HG02870 (cell line): ENCODE data around the gene PCDHB11.
"Not testable (repeated sequence)": the region's sequence is repeated elsewhere in the genome, so short reads cannot be mapped to it uniquely, and the experiment has no call there.

Source experiments
- ATAC-seq: cut with Tn5 transposase; IDR thresholded peaks from one replicate; pipeline ENCODE4 v1.9.1; 2021; ENCODE audit warnings: mild to moderate bottlenecking, moderate library complexity; ENCODE audit not compliant: unreplicated experiment

The PCDHB11 gene

DNA sequence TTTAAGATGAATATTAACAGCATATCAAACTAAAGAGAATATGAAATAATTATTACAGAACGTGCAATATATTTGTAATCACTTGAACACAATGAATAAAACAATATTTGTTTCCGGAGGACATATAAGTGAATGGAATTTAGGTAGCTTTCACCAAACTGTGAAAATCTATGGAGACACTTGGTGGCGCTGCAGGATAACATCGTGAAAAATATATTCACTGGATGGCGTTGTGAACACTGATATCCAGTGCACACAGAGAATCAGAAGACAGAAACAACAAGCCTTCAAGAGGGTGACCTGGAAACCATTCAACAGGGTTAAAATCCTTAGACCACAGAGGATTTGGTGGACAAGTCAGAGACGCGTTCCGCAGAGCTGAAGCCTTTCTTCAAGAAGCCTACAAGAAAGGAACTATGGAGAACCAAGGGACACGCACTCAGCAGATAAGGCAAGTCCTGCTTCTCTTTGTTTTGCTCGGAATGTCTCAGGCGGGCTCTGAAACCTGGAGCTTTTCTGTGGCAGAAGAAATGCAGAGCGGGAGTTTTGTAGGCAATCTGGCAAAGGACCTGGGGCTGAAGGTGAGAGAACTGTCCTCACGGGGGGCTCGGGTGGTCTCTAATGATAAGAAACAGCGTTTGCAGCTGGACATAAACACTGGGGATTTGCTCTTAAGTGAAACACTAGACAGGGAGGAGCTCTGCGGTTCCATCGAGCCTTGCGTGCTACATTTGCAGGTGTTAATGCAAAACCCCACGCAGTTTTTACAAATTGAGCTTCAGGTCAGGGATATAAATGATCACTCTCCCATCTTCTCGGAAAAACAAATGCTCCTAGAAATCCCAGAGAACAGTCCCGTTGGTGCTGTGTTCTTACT, at the start of gene PCDHB11:
Gene PCDHB11, plus strand, starts transcription at position 269 of the 877 bp plus-strand sequence. Its CDS starts 148 bp downstream, at position 417.
- no peak for ATAC-seq

DNA sequence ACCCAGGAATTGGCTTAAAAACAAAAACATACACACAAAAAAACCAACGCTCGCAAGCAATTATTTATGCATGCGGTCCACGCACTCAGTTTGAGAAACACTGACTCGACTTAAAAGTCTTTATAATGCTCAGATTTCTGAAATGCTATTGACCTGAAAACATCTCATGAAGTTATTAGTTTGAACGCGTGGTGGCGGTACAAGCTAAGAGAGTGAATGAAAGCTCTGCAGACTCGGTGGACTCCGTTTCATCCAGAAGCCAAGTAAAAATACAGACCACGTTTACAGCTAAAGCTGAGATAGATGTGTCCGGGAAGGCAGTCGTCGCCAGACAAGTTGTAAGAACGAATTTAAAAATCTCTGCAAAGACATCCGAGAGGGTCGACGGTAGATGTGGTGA, 49.6 kb upstream of the PCDHB11 start, which contains the start of gene PCDHB6:
Gene PCDHB6, plus strand, starts transcription at position 246 of the 400 bp plus-strand sequence. CDS start 201 bp downstream, outside the sequence.
- no peak for ATAC-seq

DNA sequence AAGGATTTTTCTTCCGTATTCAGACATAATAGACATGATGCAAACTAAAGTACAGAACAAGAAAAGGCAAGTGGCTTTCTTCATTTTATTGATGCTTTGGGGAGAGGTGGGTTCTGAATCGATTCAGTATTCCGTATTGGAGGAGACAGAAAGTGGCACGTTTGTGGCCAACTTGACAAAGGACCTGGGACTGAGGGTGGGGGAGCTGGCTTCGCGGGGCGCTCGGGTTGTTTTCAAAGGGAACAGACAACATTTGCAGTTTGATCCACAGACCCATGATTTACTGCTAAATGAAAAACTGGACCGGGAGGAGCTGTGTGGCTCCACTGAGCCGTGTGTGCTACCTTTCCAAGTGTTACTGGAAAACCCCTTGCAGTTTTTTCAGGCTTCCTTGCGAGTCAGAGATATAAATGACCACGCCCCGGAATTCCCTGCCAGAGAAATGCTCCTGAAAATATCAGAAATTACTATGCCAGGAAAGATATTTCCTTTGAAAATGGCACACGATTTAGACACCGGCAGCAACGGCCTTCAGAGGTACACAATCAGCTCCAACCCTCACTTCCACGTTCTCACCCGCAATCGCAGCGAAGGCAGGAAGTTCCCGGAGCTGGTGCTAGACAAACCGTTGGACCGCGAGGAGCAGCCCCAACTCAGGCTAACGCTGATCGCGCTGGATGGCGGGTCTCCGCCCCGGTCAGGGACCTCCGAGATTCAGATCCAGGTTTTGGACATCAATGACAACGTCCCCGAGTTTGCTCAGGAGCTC, 49.0 kb upstream of the PCDHB11 start:
- ATAC-seq: no peak

DNA sequence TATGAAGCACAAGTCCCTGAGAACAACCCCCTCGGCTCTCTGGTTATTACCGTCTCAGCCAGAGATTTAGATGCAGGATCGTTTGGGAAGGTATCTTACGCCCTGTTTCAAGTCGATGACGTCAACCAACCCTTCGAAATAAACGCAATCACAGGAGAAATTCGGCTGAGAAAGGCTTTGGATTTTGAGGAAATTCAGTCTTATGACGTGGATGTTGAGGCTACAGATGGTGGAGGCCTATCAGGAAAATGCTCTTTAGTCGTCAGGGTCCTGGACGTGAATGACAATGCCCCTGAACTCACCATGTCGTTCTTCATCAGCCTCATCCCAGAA, 48.5 kb upstream of the PCDHB11 start:
- ATAC-seq: no peak

DNA sequence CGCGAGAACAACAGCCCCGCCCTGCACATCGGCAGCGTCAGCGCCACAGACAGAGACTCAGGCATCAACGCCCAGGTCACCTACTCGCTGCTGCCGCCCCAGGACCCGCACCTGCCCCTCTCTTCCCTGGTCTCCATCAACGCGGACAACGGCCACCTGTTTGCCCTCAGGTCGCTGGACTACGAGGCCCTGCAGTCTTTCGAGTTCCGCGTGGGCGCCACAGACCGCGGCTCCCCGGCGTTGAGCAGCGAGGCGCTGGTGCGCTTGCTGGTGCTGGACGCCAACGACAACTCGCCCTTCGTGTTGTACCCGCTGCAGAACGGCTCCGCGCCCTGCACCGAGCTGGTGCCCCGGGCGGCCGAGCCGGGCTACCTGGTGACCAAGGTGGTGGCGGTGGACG, 47.8 kb upstream of the PCDHB11 start:
- ATAC-seq: not testable (repeated sequence)

DNA sequence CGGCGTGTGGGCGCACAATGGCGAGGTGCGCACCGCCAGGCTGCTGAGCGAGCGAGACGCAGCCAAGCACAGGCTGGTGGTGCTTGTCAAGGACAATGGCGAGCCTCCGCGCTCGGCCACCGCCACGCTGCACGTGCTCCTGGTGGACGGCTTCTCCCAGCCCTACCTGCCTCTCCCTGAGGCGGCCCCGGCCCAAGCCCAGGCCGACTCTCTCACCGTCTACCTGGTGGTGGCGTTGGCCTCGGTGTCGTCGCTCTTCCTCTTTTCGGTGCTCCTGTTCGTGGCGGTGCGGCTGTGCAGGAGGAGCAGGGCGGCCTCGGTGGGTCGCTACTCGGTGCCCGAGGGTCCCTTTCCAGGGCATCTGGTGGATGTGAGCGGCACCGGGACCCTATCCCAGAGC, 47.3 kb upstream of the PCDHB11 start:
- ATAC-seq: not testable (repeated sequence)

DNA sequence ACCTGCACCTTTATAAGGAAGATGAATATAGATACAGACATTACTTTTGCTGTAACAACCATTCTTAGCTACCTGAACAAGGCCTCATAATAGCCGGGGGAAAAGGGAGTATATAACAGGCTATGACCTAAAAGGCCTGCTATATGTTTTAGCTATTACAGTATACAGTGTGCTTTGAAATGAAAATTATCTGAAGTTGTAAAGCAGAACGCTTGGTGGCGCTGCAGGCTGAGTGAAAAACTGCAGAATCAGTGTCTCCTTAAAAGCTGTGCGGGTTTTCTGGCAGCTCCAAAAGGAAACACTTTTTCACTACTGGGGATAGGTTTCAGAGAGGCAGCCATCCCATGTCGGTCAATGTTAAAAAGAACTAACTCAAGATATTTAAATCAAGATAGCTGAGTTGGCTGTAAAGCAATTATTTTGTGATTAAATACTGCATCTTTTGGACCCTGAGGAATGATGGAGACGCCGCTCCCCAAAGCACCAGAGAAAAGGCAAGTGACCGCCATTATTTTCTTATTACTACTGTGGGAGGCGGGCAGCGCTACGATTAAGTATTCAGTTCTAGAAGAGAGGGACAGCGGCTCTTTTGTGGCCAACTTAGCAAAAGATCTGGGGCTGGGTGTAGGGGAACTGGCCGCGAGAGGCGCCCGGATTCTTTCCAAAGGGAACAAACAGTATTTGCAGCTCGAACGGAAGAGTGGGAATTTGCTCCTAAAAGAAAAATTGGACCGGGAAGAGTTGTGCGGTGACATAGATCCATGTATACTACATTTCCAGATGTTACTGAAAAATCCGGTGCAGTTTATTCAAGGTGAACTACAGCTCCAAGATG, 43.7 kb upstream of the PCDHB11 start:
- ATAC-seq: no peak

DNA sequence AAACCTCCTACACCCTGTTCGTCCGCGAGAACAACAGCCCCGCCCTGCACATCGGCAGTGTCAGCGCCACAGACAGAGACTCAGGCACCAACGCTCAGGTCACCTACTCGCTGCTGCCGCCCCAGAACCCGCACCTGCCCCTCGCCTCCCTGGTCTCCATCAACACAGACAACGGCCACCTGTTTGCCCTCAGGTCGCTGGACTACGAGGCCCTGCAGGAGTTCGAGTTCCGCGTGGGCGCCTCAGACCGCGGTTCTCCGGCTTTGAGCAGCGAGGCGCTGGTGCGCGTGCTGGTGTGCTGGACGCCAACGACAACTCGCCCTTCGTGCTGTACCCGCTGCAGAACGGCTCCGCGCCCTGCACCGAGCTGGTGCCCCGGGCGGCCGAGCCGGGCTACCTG, 42.1 kb upstream of the PCDHB11 start:
- not testable (repeated sequence) for ATAC-seq

DNA sequence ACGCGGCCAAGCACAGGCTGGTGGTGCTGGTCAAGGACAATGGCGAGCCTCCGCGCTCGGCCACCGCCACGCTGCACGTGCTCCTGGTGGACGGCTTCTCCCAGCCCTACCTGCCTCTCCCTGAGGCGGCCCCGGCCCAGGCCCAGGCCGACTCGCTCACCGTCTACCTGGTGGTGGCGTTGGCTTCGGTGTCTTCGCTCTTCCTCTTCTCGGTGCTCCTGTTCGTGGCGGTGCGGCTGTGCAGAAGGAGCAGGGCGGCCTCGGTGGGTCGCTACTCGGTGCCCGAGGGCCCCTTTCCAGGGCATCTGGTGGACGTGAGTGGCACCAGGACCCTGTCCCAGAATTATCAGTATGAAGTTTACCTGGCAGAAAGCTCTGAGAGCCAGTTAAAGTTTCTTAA, 41.5 kb upstream of the PCDHB11 start:
- ATAC-seq: not testable (repeated sequence)

DNA sequence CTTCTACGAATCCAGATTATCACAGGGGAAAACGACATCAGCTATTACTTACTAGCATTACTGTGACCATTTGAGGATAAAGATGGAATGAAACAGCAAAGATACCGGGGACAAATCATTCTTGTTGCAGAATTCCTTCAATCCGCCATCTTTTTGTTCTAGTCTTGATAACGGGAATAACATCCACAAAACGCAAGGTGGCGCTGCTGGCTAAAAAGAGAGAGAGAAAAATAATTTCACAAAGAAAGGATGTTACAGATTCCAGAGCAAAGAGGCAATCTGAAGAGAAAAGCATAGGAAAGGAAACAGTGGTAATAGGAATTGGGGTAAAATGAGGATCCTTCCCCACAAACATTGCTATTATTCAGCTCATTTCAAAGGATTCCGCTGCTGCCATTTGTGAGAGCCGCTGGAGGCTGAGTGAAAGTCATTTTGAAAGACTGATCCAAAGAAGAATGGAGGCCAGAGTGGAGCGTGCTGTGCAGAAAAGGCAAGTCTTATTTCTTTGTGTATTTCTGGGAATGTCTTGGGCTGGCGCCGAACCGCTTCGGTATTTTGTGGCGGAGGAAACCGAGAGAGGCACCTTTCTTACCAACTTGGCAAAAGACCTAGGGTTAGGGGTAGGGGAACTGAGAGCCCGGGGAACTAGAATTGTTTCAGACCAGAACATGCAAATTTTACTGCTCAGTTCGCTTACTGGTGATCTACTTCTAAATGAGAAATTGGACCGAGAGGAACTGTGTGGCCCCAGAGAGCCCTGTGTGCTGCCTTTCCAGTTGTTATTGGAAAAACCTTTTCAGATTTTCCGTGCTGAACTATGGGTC, 26.8 kb upstream of the PCDHB11 start, which contains the start of gene PCDHB7:
Gene PCDHB7, plus strand, starts transcription at position 264 of the 824 bp plus-strand sequence. Its CDS starts 192 bp downstream, at position 456.
- ATAC-seq: no peak

DNA sequence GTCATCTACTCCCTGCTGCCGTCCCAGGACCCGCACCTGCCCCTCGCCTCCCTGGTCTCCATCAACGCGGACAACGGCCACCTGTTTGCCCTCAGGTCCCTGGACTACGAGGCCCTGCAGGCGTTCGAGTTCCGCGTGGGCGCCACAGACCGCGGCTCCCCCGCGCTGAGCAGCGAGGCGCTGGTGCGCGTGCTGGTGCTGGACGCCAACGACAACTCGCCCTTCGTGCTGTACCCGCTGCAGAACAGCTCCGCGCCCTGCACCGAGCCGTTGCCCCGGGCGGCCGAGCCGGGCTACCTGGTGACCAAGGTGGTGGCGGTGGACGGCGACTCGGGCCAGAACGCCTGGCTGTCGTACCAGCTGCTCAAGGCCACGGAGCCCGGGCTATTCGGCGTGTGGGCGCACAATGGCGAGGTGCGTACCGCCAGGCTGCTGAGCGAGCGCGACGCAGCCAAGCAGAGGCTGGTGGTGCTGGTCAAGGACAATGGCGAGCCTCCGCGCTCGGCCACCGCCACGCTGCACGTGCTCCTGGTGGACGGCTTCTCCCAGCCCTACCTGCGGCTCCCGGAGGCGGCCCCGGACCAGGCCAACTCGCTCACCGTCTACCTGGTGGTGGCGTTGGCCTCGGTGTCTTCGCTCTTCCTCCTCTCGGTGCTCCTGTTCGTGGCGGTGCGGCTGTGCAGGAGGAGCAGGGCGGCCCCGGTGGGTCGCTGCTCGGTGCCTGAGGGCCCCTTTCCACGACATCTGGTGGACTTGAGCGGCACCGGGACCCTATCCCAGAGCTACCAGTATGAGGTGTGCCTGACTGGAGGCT, 24.9 kb upstream of the PCDHB11 start:
- not testable (repeated sequence) for ATAC-seq

DNA sequence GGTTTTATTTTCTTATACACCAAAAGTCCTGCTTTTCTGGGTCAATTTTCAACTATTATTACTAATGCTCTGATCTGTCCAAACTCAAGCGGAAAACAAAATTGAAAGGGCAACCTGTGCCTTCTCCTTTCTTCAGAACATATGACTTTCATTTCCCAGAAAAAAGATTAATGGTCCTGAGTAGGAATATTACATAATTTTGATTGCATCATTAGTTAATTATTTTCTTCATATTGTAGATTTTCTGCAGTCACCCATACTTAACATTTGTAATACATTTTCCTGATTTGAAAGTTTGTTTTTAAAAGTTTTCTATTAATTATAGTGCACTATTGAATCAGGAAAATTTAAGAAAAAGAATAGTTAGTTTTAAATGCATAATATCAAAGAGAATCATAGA, 23.5 kb upstream of the PCDHB11 start:
- no peak for ATAC-seq

DNA sequence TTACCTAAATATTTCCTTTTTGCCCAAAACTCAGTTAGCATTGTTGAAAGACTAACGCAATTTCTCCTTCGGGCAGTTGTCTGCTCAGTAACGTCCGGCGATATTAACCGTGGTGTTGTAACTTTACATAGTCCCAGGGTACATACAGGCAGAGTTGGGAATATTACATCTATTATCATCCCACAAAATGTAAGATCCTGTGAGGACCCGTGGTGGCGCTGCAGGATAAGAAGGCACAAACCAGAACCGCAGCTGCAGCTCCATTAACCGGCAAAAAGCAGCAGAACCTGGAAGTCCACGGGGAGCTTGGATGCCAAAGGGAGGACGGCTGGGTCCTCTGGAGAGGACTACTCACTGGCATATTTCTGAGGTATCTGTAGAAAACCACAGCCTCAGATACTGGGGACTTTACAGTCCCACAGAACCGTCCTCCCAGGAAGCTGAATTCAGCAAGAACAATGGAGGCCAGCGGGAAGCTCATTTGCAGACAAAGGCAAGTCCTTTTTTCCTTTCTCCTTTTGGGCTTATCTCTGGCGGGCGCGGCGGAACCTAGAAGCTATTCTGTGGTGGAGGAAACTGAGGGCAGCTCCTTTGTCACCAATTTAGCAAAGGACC, 21.7 kb upstream of the PCDHB11 start, which contains the start of gene PCDHB8:
Gene PCDHB8, plus strand, starts transcription at position 214 of the 615 bp plus-strand sequence. Its CDS starts 245 bp downstream, at position 459.
- not testable (repeated sequence) for ATAC-seq

DNA sequence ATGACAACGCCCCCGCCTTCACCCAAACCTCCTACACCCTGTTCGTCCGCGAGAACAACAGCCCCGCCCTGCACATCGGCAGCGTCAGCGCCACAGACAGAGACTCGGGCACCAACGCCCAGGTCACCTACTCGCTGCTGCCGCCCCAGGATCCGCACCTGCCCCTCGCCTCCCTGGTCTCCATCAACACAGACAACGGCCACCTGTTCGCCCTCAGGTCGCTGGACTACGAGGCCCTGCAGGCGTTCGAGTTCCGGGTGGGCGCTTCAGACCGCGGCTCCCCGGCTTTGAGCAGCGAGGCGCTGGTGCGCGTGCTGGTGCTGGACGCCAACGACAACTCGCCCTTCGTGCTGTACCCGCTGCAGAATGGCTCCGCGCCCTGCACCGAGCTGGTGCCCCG, 20.1 kb upstream of the PCDHB11 start:
- not testable (repeated sequence) for ATAC-seq

DNA sequence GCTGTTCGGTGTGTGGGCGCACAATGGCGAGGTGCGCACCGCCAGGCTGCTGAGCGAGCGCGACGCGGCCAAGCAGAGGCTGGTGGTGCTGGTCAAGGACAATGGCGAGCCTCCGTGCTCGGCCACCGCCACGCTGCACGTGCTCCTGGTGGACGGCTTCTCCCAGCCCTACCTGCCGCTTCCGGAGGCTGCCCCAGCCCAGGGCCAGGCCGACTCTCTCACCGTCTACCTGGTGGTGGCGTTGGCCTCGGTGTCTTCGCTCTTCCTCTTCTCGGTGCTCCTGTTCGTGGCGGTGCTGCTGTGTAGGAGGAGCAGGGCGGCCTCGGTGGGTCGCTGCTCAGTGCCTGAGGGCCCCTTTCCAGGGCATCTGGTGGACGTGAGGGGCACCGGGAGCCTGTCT, 19.6 kb upstream of the PCDHB11 start:
- ATAC-seq: not testable (repeated sequence)

DNA sequence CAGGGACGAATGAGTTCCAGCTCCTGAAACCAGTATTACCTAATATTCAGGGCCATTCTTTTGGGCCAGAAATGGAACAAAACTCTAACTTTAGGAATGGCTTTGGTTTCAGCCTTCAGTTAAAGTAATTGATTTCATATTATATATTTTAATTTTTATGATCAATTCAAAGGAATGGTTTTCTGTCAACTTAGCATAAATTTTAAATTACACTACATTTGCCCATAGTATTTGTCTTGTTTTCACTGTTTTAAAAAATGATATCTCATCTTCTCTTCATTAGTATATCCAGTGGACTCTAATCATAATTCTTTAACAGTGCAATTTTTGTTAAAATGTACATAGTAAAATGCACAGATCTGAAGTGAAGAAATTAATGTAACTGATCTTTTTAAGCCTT, 19.1 kb upstream of the PCDHB11 start:
- ATAC-seq: no peak

DNA sequence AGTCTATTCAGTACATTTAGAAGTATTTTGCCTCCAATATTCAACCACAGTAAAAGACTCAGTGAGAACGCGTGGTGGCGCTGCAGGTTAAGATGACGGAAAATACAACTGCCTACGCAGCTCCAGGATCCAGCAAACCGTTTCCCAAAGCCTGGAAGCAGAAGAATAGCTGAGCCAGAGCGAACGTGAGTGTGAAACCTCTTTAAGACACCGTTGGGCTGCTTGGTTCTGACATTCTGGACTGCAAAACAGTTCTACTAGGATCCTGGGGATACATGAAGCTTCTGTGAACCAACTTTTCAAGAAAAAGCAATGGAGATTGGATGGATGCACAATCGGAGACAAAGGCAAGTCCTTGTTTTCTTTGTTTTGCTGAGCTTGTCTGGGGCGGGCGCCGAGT, 17.2 kb upstream of the PCDHB11 start, which contains the start of gene PCDHB16:
Gene PCDHB16, plus strand, starts transcription at position 140 of the 400 bp plus-strand sequence. Its CDS starts 173 bp downstream, at position 313.
- ATAC-seq: no peak

DNA sequence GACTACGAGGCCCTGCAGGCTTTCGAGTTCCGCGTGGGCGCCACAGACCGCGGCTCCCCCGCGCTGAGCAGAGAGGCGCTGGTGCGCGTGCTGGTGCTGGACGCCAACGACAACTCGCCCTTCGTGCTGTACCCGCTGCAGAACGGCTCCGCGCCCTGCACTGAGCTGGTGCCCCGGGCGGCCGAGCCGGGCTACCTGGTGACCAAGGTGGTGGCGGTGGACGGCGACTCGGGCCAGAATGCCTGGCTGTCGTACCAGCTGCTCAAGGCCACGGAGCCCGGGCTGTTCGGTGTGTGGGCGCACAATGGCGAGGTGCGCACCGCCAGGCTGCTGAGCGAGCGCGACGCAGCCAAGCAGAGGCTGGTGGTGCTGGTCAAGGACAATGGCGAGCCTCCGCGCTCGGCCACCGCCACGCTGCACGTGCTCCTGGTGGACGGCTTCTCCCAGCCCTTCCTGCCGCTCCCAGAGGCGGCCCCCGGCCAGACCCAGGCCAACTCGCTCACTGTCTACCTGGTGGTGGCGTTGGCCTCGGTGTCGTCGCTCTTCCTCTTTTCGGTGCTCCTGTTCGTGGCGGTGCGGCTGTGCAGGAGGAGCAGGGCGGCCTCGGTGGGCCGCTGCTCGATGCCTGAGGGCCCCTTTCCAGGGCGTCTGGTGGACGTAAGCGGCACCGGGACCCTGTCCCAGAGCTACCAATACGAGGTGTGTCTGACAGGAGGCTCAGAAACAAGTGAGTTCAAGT, 15.1 kb upstream of the PCDHB11 start:
- ATAC-seq: not testable (repeated sequence)
